NCI-H2107 treated with DMSO at 0.1 percent for 48 hours (cell line): ENCODE measurements around the gene AVP.

Experiments
- DNase-seq: peaks from one replicate; lab custom pipeline; 2025; ENCODE audit not compliant: unreplicated experiment; lab: John Stamatoyannopoulos, UW

AVP gene

DNA sequence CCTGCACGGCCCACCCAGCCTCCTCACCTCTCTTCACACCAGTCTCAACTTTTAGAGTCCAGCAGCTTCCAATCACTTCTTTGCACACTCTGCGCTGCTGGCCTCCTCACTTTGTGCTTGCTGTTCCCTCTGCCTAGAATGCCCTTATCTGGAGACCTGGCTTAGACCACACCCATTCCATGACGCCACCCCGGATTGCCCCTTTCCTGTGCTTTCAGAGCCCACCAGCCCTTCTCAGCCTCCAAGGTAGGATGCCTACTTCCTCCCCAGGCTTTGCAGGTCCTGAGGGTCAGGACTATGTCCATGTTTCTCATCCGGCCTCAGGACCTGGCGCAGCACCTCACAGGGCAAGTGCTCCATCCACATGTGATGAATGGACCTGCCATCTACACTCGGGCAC is 27.0 kb upstream of the AVP start:
- no peak for DNase-seq

DNA sequence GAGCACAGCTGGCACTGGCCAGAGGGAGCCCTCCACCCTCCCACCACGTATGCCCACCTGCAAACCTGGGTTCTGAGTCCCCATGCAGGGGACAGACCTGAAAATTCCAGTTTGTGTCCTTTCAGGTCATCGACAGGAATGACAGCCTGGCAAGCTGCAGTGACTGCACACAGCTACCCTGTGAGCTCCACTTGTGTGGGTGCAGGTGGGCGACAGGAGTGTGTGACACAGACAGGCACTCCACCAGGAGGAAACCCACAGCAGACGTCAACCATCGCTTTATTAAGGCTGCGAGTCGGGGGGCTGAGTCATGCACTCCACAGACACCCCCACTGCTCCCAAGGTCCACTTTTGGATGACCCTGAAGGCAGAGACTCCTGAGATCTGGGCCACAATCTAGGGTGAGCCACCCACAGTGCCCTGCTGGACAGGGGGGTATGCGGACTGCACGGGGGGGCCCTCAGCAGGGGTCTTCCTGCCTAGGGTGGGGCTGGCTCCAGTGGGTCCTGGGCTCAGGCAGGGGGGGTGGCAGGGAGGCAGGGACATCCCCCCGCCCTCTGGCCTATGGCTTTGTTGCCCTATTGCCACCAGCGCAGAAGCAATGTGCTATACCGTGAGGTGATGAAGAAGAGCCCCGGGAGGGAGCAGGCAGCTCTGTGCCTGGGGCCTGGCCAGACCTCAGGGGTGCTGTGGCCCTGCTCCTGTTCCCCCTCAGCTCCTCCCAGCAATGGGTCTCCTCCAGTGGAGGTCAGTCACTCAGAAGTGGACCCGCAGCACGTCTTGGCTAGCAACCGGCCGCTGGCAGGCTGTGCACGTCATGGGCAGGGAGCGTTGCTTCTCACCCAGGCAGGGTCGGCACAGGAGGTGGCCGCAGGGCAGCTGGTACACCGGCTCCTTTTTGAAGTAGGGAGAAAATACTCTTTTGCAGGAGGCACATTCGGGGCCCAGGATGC is 25.1 kb upstream of the AVP start:
- no peak for DNase-seq

DNA sequence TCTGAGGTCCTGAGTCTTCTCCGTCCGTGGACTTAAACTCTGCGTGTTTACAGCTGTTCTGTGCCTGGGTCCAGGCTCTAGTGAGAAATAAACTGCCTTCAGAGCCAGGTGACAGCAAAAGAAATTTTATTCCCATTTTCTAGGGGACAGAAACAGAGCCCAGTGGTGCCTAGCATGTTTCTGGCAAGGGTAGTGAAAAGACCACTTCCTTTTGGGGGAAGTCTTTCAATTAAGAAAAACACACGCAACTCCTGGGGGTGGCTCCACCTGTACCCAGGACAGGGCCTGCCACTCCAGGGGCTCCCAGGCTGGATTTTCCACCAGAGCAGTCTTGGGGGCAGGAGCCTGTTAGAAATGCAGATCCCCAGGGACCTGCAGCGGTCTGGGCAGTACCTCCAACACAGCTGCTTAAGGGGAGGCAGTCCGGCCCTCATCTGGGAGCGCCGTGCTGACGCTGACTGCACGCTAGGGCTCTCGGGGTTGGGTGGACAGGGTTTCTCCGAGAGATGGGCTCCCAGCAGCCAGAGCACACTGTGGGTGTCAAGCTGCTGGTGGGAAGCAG is 23.0 kb upstream of the AVP start:
- no peak for DNase-seq

DNA sequence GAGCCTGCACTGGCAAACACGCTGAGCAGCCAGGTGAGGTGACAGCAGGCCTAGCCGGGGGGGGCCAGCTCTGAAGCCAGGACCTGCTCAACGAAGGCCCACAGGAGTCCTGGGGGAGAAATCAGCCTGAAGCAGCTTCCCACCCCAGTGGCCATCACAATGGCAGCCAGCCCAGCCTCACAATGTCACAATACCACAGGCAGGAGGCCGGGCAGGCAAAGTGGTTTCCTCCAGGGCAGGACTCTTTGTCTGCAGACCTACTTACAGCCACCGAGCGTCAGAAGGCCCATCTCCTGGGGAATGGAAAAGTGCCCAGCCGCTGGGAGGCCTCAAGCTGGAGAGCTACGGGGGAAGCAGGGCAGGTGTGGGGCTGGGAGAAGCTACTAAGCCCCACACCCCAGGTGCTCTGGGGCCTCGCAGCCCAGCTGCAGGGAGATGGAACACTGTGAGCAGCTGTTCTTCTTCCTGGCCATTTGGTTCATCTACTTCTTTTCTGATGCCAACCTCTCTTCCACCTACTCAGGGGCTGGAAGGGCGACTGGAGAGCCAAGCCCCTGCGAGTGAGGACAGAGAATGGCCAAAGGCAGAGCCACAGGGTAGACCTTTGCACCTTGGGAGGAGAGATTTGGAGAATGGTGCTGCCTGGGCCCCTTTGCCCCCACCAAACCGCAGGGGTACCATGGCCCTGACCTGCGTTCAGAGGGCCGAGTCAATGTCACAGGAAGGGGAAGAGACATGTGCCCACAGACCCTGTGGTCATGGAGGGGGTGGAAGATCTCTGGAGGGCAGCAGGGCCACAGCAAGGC is 22.3 kb upstream of the AVP start:
- DNase-seq: peak; percentile 72

DNA sequence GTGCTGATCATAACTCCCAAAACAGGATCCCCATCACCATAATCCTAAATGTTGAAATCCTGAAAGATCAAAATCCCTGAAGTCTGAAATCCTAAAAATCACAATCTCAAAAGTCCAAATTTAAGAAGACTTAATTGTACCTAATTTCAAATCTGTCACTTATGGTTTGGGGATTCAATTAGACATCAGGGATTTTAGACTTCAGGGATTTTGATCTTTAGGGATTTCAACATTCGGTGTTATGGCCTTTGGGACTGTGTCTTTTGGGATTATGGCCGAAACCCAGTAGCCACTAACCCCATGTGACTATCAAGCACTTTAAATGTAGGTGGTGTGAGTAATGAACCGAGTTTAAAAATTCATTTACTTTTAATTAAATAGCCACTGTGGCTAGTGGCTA is 21.7 kb upstream of the AVP start:
- no peak for DNase-seq

DNA sequence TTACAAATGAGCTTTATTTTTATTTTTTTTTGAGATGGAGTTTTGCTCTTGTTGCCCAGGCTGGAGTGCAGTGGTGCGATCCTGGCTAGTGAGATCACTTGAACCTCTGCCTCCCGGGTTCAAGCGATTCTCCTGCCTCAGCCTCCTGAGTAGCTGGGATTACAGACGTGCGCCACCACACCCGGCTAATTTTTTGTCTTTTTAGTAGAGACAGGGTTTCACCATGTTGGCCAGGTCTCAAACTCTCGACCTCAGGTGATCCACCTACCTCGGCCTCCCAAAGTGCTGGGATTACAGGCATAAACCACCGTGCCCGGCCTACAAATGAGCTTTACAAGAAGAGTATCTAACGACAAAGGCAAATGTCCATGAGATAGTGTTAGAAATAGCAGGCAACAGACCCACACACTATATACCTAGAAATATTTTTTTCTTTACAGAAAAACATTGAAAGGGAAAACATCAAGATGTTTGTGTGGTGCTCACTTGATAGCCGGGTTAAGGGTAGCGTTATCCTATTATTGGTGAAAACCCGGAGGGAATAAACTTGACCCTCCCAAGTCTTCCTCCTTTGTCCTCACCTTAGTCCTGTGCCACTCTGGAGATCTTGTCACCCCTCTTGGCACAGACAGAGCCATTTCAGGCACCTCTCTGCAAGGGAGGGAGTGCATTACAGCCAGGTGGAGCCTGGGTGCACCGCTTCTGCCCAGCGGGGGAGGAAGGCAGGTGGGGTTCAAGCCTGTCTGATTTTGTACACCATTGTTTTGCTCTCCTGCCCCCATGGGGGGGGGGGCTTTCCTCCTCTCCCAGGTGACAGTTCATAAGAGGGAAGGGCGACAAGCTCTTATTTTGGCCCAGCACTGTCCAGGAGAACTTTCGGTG is 21.0 kb upstream of the AVP start:
- peak; percentile 59 for DNase-seq

DNA sequence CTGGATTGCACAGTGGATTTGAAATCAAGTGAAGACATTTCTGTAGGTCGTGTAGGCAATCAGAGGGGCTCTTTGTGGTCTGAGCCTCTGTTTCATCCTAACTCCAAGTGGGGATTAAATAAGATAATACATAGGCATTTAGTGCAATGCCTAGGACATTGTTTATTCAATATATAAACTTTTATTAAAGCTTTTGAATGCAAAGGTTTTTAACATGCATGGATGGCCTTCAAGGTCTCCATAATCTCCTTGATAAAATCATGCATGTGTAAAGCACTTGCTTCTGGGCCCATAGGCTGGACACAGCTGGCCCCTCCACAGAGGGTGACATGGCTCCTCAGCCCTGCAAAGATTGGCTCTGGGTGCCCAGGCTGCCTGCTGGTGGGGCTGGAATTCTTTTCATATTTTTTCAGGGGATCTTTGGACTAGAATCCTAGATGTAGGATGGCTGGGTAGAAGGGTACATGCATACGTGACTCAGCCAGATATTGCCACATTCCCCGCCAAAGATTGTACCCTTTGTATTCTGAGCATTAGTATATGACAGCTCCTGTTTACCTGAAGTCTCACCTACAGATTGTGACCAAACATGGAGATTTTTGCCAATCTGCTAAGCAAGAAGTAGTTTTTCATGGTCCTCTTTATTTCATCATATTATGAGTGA is 19.0 kb upstream of the AVP start:
- DNase-seq: no peak

DNA sequence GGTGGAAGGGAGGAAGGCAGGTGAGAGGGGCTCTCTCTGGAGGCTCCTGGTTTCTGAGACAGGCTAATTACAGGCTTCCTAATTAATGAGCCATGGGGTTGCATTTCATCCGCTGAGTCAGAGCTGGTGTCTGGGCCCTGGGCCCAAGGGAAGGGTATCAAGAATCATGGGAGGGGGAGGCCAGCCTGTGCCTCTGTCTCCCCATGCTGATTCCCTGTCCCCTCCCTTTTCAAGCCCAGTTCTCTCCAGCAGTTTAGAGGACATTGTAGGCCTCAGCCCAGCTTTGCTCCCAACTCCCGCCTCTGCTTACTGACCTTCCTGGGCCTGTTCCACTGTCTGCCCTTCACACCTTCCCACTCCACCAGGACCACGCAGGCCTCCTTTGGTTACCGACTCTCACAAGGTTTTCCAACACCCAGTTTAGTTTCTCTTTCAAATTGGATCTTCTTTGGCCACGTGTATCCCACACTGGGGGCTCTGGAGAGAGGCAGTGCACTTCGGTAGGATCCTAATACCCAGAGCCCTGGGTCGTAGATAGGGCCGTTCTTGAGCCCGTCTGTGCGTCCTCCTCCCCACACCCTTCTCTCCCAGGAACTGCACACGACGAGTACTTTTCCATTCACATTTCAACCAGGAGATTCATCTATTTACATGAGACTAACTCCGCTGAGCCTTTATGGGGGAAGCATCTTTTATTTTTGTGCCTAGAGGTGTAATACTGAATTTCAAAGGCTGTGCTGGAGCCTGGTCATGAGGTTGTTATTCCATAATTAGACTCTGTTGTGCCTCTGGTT is 18.2 kb upstream of the AVP start:
- no peak for DNase-seq

DNA sequence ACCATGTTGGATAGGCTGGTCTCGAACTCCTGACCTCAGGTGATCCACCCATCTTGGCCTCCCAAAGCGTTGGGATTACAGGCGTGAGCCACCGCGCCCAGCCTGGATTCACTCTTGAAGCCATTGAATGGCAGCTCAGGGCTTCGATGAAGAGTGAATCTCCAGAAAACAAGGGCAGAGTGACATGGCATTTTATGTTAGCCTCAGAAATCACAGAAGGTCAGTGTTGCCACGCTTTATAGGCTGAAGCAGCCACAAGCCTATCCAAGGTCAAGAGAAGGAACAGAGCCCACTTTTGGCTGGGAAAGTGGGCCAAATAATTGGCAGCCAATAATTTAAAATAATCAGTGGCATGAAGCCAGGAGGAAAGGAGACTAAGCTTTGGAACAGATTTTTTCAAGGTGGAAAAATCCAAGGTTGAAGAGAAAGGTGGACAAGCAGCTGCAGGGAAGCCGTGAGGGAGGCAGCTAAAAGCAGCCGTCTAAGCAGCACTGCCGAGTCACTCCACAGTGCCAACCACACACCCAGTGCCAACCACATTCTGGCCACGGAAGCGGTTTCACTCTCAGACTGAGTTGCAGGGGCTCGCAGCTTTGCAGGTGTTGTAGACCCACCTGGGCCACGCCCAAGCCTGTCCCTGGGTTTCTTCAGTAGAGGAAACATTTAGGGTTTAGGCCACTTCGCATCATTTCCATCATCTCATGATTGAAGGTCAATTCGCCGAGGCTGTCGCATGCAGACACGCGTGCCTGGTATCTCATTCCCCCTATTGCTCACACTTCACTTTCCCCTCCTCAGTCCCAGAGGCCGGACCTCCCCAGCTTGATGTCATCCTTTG is 17.4 kb upstream of the AVP start:
- DNase-seq: no peak

DNA sequence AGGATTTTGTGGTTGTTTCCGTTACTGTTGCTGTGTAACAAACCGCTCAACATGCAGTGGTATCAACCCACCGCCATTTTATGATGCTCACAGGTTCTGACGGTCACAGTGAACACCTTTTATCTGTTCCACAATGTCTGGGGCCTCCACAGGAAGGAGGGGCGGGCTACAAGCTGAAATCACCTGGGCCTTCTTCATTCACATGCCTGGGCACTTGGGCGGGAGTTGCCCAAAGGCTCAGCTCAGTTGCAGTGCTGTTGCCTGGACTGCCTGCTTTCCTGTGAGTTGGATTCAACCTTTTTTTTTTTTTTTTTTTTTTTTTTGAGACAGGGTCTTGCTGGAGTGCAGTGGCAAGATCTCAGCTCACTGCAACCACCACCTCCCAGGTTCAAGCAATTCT is 16.7 kb upstream of the AVP start:
- no peak for DNase-seq

DNA sequence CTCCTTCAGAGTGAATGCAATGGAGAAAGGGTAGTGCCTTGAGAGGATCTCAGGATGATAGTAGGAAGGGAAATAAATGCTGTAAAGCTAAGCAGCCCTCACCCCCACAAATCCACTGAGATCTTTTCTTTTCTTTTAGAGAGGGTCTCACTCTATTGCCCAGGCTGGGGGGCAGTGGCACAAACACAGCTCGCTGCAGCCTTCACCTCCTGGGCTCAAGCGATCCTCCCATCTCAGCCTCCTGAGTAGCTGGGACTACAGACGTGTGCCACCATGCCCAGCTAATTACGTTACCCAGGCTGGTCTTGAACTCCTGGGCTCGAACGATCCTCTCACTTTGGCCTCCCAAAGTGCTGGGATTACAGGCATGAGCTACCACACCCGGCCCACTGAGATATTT is 16.0 kb upstream of the AVP start:
- no peak for DNase-seq

DNA sequence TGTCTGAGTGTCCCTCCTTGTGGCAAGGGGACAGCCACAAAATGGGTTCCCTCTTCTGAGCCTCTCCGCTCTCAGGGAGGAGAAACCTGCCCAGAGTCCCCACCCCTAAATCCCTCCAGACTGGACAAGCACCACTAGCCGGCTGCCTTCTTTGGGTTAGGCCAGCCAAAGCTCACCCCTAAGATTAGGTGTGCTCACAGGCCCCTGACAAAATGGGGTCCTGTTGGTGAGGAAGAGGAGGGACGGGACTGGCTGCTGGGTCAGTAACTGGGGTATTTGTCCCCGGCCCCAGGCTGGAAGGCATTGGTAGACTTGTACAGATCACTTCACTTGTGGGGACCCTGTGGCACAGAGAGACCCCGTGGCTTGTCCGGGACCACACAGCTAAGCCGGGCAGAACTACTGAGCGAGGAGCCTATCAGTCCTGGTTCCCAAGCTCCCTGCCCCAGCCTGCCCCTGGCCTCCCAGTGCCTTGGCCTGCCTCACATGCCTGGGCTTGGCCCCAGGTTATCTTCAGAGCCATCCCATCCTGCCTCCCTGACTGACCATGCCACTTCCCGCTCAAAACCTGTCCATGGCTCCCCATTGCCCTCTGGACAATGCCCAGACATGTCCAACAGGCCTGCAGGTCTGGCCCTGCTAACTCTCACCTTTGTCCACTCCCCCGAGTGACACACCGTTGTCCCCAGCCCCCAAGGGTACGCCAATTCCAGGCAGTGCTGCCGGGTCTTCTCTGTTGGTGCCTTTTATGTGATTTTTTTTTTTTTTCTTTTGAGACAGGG is 10.5 kb upstream of the AVP start:
- no peak for DNase-seq

DNA sequence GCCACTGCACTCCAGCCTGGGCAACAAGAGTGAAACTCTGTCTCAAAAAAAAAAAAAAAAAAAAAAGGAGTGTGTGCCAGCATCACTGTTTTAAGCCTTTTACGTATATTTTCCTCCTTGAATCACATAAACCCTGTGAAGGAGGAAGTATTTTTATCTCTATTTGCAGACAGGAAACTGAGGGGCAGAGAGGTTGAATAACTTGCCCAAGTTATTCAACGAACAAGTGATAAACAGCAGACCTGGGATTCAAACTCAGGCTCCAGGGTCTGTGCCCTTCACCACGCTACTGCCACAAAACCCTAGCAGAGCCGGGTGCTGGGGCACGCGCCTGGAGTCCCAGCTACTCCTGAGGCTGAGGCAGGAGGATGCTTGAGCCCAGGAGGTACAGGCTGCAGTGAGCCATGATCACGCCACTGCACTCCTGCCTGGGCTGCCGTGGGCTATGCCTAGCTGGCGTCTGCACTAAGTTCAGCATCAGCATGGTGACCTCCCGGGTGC is 9.4 kb upstream of the AVP start:
- DNase-seq: no peak

DNA sequence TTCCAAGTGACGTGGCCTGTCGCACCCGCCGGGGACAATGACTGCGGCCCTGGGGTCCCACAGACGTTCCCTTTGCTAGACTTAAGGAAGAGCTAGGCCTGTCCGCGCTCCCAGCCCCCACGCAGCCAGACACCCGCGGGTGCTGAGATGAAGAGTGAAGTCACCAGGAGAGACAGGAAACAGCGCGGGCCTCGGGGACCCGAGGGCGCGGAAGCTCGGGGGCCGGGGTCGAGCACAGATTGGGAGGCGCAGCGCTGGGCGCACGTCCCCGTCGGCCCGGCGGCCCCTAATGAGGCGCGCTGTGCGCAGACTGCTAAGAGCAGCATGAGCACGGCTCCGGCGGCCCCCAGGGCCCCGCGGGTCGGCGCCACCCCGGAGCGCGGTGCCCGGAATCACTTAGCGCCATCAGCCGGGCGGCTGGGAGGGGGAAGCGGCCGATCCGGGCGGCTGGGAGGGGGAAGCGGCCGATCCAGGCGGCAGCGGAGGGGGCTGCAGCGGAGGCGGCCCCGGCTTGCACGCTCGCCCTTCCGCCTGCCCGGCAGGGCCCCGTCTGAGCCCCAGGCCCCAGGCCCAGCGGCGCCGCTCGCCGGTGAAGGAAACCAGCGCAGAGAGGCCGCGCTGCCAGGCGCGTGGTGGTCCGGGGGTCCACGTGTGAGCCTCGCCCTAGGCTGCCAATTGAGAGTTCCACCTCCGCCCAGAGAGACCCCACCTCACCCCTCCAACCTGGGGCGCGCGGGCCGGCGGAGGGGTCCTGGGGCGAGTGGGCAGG is 8.3 kb upstream of the AVP start:
- DNase-seq: no peak

DNA sequence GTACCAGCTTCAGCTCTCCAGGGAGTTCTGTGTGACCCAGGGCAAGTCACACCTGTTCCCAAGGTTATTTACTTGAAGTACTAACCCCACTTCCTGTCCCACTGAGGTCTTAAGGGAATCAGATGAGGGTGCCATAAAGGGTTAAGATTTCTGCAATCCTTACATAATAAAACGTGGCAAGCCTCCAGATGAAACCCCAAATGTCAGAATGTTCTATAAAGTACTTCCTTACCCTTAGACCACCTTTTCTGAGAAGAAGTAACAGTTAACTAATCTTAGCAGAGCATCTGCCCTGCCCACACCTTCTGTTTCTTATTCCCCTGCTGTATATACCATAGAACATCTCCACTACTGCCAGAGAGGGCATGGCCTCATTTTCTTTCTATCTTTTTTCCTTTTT is 6.0 kb upstream of the AVP start:
- no peak for DNase-seq

DNA sequence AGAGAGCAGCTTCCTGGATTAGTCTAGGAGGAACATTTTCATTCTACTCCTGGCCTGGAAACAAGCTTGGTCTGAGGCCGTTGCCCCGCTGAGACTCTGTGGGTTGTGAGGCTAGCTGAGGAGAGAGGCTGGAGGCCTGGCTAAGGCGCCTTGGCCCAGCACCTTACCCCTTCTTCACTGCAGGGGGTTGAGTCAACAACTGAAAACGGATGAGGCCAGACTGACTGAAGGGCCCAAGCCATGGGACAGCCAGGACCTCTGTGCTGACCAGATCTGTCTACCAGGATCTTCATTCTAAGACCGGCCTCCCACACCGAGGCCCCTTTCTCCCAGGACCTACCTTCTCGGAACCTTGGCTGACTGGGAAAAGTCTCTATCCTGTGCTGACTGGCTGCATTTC is 3.5 kb upstream of the AVP start:
- DNase-seq: no peak

DNA sequence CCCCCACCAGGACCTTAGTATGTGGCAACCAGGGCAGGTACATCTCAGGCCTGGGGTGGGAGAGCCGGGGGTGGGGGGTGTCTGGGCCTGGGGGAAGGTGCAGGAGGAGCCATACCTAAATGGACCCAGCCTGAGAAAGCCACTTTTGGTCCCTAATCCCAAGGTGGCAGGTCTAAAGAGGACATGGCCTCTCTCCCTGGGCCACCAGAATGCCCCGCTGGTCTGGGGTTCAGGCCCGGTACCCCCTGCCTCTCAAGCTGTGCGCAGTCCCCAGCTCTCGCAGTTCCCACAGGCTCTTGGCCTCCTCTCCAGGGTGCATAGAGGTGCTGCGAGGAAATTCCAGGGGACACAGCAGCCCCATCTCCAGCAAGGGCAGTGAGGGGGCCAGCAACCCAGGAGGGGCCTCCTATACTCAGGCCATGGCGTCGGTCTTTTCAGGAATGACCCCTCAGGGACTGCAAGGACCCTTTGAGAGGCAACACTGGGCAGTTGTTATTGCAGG is 1.1 kb upstream of the AVP start:
- no peak for DNase-seq
